Panc1 (cell line): ENCODE measurements around the gene CHST11. TPM values are rescaled to one million over a fixed set of nuclear protein-coding genes. Genes with fewer than 3 reads are reported as not detected.

Experiments used
- ATAC-seq: fragments of 200-7000 bp; cut with Tn5 transposase; 2 replicates; pipeline ENCODE4 v1.9.1; 2020; ENCODE audit warnings: mild to moderate bottlenecking, moderate library complexity
- BruUV-seq: library from RNA; stranded (reverse); fragments of 400-500 nt; replicated peaks from 2 replicates; lab custom pipeline; 2021; lab: Mats Ljungman, UMichigan
- CTCF ChIA-PET: fragments of 300-600 bp; sonication (Branson Sonifier 250); formaldehyde crosslinking; loops from one replicate; lab custom pipeline; 2022; ENCODE audit warnings: antibody characterized with exemption; lab: Charles Lee
- POLR2A ChIA-PET: fragments of 300-600 bp; sonication (Branson Sonifier 250); formaldehyde crosslinking; loops from one replicate; lab custom pipeline; 2022; ENCODE audit warnings: antibody characterized with exemption; lab: Charles Lee
- DNase-seq: peaks from one replicate; pipeline ENCODE4 v3.0.0-alpha.2; 2010; ENCODE audit warnings: low read depth, low spot score
- H3K27ac ChIP-seq: 2 replicates; pipeline ENCODE4 v1.5.1; 2011; ENCODE audit warnings: mild to moderate bottlenecking, low read length, inconsistent platforms
- H3K27me3 ChIP-seq: fragments of 200-500 bp; sonication (Bioruptor generic); 2 replicates; pipeline ENCODE4 v1.6.0; 2014; ENCODE audit warnings: low read length, inconsistent platforms; ENCODE audit not compliant: control insufficient read depth, insufficient read depth
- H3K36me3 ChIP-seq: fragments of 200-500 bp; sonication (Bioruptor generic); 2 replicates; pipeline ENCODE4 v1.5.1; 2014; ENCODE audit warnings: inconsistent platforms, mild to moderate bottlenecking, low read length, moderate library complexity; ENCODE audit not compliant: control insufficient read depth, insufficient read depth
- H3K4me1 ChIP-seq: 2 replicates; pipeline ENCODE4 v1.5.1; 2011; ENCODE audit warnings: inconsistent platforms, mild to moderate bottlenecking, low read length, moderate library complexity; ENCODE audit not compliant: control insufficient read depth, insufficient read depth
- H3K4me3 ChIP-seq, 2 experiments: 2 replicates each; pipeline ENCODE4 v1.5.1; 2011 to 2012; ENCODE audit warnings: low read depth in 2 of 2, low read length in 2 of 2, mild to moderate bottlenecking in 2 of 2, inconsistent platforms in 1 of 2, moderate library complexity in 1 of 2
- H3K9me3 ChIP-seq: fragments of 200-500 bp; sonication (Bioruptor generic); 2 replicates; pipeline ENCODE4 v1.5.1; 2014; ENCODE audit warnings: low read depth, mild to moderate bottlenecking, inconsistent platforms, low read length, moderate library complexity; ENCODE audit not compliant: control insufficient read depth, insufficient read depth
- POLR2AphosphoS5 ChIP-seq: IDR thresholded peaks from 2 replicates; pipeline ENCODE4 v1.6.1; 2012; ENCODE audit warnings: mild to moderate bottlenecking, low read depth, low read length, moderate library complexity
- SIN3A ChIP-seq: IDR thresholded peaks from 2 replicates; pipeline ENCODE4 v1.6.1; 2012; ENCODE audit warnings: low read depth, mild to moderate bottlenecking, low read length, moderate library complexity, borderline replicate concordance; ENCODE audit not compliant: insufficient read depth
- TCF7L2 ChIP-seq: IDR thresholded peaks from 2 replicates; pipeline ENCODE4 v1.6.1; 2011; ENCODE audit warnings: mild to moderate bottlenecking, low read depth, low read length, inconsistent platforms
- in situ Hi-C: cut with HindIII; loops from 2 replicates; pipeline ENCODE4 v1.10.0; 2016; ENCODE audit warnings: low sequenced_read_pairs, low pct_unique_long_range_greater_than_20kb
- intact Hi-C: fragments of 100-400 bp; cut with micrococcal nuclease; formaldehyde crosslinking; loops from one replicate; pipeline ENCODE4 v1.10.0; 2022; ENCODE audit not compliant: unreplicated experiment
- total RNA-seq: library from RNA; stranded (reverse); gene quantifications from one replicate; pipeline ENCODE4 v1.2.1, GENCODE V29; 2021; ENCODE audit not compliant: unreplicated experiment
- TF ChIP-seq, protein P1 (sequence below): fragments of 450-650 bp; IDR thresholded peaks from 2 replicates; pipeline ENCODE4 v1.5.1; 2017; ENCODE audit warnings: mild to moderate bottlenecking
- TF ChIP-seq, protein P2 (sequence below), 2 experiments: IDR thresholded peaks; 2 replicates each; pipeline ENCODE4 v1.6.1; 2011 to 2012; ENCODE audit warnings: low read depth in 2 of 2, control low read depth in 1 of 2, low read length in 1 of 2, mild to moderate bottlenecking in 1 of 2, moderate library complexity in 1 of 2; ENCODE audit not compliant: insufficient read depth in 1 of 2

The CHST11 gene
- total RNA-seq, 1 experiment from 2014 or later, result 11.4 TPM

DNA sequence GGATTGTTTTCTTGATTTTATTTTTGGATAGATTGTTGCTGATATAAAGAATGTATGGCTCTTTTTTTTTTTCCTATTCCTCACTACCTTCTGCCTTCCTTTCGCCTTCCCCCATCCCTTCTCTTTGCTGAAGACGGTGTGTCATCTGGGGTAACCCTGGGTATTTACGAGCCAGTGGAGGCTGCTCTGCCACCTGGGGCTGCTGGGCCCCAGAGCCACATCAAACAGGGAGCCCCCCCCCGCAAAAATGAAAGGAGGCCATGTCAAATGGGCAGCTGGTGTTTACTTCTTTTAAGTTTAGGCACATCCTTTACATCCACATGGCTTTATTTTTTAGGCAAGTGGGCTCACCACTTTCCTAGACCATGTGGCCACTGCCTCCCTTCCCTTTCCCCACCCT is 25.4 kb downstream of the CHST11 start:
- no peak for TF ChIP-seq TCF7L2
- TF ChIP-seq, protein P1, sequence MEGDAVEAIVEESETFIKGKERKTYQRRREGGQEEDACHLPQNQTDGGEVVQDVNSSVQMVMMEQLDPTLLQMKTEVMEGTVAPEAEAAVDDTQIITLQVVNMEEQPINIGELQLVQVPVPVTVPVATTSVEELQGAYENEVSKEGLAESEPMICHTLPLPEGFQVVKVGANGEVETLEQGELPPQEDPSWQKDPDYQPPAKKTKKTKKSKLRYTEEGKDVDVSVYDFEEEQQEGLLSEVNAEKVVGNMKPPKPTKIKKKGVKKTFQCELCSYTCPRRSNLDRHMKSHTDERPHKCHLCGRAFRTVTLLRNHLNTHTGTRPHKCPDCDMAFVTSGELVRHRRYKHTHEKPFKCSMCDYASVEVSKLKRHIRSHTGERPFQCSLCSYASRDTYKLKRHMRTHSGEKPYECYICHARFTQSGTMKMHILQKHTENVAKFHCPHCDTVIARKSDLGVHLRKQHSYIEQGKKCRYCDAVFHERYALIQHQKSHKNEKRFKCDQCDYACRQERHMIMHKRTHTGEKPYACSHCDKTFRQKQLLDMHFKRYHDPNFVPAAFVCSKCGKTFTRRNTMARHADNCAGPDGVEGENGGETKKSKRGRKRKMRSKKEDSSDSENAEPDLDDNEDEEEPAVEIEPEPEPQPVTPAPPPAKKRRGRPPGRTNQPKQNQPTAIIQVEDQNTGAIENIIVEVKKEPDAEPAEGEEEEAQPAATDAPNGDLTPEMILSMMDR, result no peak
- TF ChIP-seq POLR2AphosphoS5, result no peak
- TF ChIP-seq, protein P2, sequence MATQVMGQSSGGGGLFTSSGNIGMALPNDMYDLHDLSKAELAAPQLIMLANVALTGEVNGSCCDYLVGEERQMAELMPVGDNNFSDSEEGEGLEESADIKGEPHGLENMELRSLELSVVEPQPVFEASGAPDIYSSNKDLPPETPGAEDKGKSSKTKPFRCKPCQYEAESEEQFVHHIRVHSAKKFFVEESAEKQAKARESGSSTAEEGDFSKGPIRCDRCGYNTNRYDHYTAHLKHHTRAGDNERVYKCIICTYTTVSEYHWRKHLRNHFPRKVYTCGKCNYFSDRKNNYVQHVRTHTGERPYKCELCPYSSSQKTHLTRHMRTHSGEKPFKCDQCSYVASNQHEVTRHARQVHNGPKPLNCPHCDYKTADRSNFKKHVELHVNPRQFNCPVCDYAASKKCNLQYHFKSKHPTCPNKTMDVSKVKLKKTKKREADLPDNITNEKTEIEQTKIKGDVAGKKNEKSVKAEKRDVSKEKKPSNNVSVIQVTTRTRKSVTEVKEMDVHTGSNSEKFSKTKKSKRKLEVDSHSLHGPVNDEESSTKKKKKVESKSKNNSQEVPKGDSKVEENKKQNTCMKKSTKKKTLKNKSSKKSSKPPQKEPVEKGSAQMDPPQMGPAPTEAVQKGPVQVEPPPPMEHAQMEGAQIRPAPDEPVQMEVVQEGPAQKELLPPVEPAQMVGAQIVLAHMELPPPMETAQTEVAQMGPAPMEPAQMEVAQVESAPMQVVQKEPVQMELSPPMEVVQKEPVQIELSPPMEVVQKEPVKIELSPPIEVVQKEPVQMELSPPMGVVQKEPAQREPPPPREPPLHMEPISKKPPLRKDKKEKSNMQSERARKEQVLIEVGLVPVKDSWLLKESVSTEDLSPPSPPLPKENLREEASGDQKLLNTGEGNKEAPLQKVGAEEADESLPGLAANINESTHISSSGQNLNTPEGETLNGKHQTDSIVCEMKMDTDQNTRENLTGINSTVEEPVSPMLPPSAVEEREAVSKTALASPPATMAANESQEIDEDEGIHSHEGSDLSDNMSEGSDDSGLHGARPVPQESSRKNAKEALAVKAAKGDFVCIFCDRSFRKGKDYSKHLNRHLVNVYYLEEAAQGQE (IDR thresholded peaks at IDR 0.05; ENCODE audit: insufficient read depth in 1 of 2, low read depth in 2 of 2, low read length in 1 of 2), result no peak
- no peak for TF ChIP-seq SIN3A
- BruUV-seq, result no TSS peak
- H3K4me1 ChIP-seq, result no peaks in the 10 kb centered on the region
- in situ Hi-C loops (no loop called here), intact Hi-C loops (no loop called here)
- H3K36me3 ChIP-seq, result no peaks in the 10 kb centered on the region
- no peak overlapping the region for H3K27ac ChIP-seq
- DNase-seq, result no peak
- ChIA-PET POLR2A (interaction anchor here (0.7 kb wide), 1 partner anchor 19 kb away, joined by 13 read pairs; no protein-coding TSS in a partner anchor), CTCF (no interaction called here)
- no peak overlapping the region for H3K4me3 ChIP-seq
- no peaks in the 10 kb centered on the region for H3K9me3 ChIP-seq
- H3K27me3 ChIP-seq, result no peaks in the 10 kb centered on the region
- ATAC-seq, result no peak

DNA sequence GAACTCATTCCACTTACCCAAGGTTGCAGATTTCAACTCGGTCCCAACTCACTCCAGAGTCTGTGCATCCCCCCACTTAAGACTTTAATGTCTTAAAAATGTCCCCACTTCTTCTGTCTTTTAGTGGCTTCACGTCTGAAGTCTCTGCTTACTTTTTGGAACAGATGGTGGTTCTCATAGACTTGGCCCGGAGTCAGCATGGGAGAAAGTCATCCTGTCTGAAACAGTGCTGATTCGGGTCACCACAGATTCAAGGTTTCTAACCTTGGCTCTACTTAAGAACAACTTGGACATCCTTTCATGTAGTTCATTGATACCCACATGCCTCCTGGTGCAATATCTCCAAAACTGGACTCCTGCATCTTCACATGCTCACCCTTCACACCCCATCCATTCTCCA is 26.0 kb downstream of the CHST11 start:
- no peak for DNase-seq
- CTCF ChIA-PET, result no interaction called here
- intact Hi-C loops, result no loop called here
- in situ Hi-C loops, result no loop called here
- POLR2A ChIA-PET, result no interaction called here
- Histone ChIP-seq H3K27ac (no peak overlapping the region), H3K27me3 (no peaks in the 10 kb centered on the region), H3K36me3 (no peaks in the 10 kb centered on the region), H3K4me3 (no peak overlapping the region), H3K9me3 (no peaks in the 10 kb centered on the region), H3K4me1 (no peaks in the 10 kb centered on the region)
- no TSS peak for BruUV-seq
- no peak for ATAC-seq
- TF ChIP-seq, protein P2 (IDR thresholded peaks at IDR 0.05; ENCODE audit: insufficient read depth in 1 of 2, low read depth in 2 of 2, low read length in 1 of 2), result no peak
- TF ChIP-seq TCF7L2 (no peak), SIN3A (no peak), POLR2AphosphoS5 (no peak)
- TF ChIP-seq, protein P1, result no peak
